Bronchial epithelial cell (primary cell): Measurements from ENCODE around the gene NAV3. TPM values are rescaled to one million over a fixed set of nuclear protein-coding genes. Genes with fewer than 3 reads are reported as not detected.
"Not testable (repeated sequence)": the region's sequence is repeated elsewhere in the genome, so short reads cannot be mapped to it uniquely, and the experiment has no call there.

Experiments
- DNase-seq: peaks from one replicate; pipeline ENCODE4 v3.0.0-alpha.2; 2010; ENCODE audit warnings: low read depth
- FAIRE-seq: peaks from 2 replicates; lab custom pipeline; 2011; peaks lifted over from hg19 to GRCh38; lab: Jason Lieb, UNC
- H3K27me3 ChIP-seq: 2 replicates; pipeline ENCODE4 v1.5.1; 2011; ENCODE audit warnings: low read length; ENCODE audit not compliant: control insufficient read depth, insufficient read depth
- H3K36me3 ChIP-seq: 2 replicates; pipeline ENCODE4 v1.5.1; 2011; ENCODE audit warnings: low read length; ENCODE audit not compliant: control insufficient read depth, insufficient read depth
- H3K4me3 ChIP-seq: 2 replicates; pipeline ENCODE4 v1.5.1; 2011; ENCODE audit warnings: mild to moderate bottlenecking, low read depth, low read length, control low read depth
- total RNA-seq: library from RNA; depleted of rRNA; stranded (reverse); fragments of >200 nt; gene quantifications from 2 replicates; pipeline ENCODE4 v1.2.1, GENCODE V29; 2014
- TF ChIP-seq, protein P1 (sequence below): IDR thresholded peaks from 2 replicates; pipeline ENCODE4 v1.5.1; 2011; ENCODE audit warnings: mild to moderate bottlenecking, moderate library complexity, low read length, control low read depth, inconsistent platforms; ENCODE audit not compliant: insufficient read depth, severe bottlenecking

The NAV3 gene
- total RNA-seq, 1 donor from 2014 or later: 1.6 TPM

DNA sequence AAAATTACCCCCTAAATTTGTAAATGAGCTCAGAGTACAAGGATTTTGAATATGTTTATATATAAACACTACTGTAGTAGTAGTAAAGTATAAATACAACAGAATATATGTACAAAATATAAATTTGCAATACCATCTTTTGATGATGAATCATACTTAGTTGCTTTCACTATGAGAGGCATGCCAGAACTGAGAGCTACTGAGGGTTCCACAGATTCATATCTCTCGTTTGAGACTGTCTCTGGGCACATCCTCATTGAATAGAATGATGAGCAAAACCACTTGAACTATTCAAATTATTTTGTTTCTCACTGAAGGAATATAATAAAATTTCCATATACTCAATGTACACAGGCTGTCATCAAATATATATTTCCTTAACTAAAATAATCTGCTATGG, 417.6 kb downstream of the NAV3 start:
- no peak overlapping the region for H3K4me3 ChIP-seq
- FAIRE-seq: no peak
- H3K27me3 ChIP-seq: no peaks in the 10 kb centered on the region
- no peak for DNase-seq
- H3K36me3 ChIP-seq: no peaks in the 10 kb centered on the region
- TF ChIP-seq, protein P1, sequence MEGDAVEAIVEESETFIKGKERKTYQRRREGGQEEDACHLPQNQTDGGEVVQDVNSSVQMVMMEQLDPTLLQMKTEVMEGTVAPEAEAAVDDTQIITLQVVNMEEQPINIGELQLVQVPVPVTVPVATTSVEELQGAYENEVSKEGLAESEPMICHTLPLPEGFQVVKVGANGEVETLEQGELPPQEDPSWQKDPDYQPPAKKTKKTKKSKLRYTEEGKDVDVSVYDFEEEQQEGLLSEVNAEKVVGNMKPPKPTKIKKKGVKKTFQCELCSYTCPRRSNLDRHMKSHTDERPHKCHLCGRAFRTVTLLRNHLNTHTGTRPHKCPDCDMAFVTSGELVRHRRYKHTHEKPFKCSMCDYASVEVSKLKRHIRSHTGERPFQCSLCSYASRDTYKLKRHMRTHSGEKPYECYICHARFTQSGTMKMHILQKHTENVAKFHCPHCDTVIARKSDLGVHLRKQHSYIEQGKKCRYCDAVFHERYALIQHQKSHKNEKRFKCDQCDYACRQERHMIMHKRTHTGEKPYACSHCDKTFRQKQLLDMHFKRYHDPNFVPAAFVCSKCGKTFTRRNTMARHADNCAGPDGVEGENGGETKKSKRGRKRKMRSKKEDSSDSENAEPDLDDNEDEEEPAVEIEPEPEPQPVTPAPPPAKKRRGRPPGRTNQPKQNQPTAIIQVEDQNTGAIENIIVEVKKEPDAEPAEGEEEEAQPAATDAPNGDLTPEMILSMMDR: no peak

DNA sequence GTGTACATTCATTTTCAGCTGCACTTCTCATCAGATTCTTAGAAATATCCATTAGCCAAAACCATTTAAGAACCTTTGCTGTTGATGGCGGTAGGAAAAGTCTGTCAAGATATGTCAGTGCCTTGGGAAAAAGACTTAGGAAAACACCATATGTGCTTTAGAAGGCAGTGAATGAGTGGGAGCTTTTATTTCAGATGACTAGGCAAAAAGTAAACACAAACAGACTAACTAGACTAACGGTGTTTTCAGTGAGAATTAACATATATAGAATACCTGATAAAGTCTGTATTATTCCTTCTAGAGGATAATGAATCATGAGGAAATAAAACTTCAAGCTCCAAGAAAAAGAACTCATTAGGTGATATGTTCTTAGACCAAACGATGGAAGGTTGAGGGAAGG, 418.9 kb downstream of the NAV3 start:
- DNase-seq: no peak
- Histone ChIP-seq H3K4me3 (no peak overlapping the region), H3K27me3 (no peaks in the 10 kb centered on the region), H3K36me3 (no peaks in the 10 kb centered on the region)
- no peak for FAIRE-seq
- TF ChIP-seq, protein P1: no peak

DNA sequence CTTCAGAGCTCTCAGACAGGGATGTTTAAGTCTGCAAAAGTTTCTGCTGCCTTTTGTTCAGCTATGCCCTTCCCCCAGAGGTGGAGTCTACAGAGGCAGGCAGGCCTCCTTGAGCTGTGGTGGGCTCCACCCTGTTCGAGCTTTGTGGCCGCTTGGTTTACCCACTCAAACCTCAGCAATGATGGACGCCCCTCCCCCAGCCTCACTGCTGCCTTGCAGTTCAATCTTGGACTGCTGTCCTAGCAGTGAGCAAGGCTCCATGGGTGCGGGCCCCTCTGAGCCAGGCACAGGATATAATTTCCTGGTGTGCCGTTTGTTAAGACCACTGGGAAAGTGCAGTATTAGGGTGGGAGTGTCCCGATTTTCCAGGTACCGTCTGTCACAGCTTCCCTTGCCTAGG, 427.0 kb downstream of the NAV3 start:
- not testable (repeated sequence) for H3K27me3 ChIP-seq, FAIRE-seq, H3K36me3 ChIP-seq, H3K4me3 ChIP-seq, DNase-seq

DNA sequence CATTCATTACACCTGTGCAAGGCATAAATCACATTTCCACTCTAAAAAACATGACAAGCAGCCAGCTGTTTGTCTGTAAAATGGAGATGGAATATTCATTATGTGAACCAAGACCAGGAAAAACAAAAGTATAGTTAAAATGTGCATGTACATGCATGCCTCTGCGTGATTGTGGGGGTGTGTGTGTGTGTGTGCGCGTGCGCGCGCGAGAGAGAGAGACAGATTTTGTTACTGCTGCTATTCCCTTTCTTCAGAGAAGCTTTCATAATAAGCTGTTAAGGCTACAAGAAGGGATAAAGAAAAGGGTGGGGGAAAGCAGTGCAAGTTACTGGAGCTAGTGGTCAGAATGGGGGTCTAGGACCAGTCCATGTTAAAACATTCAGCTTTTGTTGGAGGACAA, 430.3 kb downstream of the NAV3 start:
- Histone ChIP-seq H3K36me3 (no peaks in the 10 kb centered on the region), H3K27me3 (no peaks in the 10 kb centered on the region), H3K4me3 (no peak overlapping the region)
- TF ChIP-seq, protein P1: no peak
- FAIRE-seq: peak; percentile 100
- peak; percentile 60 for DNase-seq

DNA sequence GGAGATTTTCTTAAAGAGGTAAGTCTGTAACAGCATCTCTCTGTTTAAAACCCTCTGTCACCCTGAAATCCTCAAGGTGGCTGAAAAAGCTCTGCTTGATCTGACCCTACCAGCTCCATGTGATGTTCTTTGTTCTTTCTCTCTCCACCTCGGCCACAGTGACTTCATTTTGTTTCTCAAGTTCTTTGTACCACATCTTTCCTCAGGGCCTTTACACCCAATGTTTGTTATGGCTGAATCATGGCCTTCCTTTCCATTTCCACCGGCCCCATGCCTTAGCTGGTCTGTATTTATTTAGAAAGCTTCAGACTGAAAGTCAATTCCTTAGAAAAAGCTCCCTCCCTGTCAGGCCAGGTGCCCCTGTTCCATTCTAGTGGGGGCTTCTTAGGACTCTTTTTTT, 431.2 kb downstream of the NAV3 start:
- Histone ChIP-seq H3K4me3 (no peak overlapping the region), H3K36me3 (no peaks in the 10 kb centered on the region), H3K27me3 (no peaks in the 10 kb centered on the region)
- FAIRE-seq (no peak), DNase-seq (peak; percentile 71)
- TF ChIP-seq, protein P1: no peak
